ENCODE results near the gene SNTB2. TPM values are rescaled to one million over a fixed set of nuclear protein-coding genes. Genes with fewer than 3 reads are reported as not detected.

The SNTB2 gene
- total and polyA plus RNA-seq, 2 donors (not counting 1 experiment from before 2014, with no cell fraction given) = 51.8 to 63.3 TPM

- H3K79me2 ChIP-seq (ENCODE audit: control insufficient read depth, insufficient read depth, low read length) = no peaks in the 10 kb centered on the region
- no peaks in the 10 kb centered on the region for H3K27me3 ChIP-seq (ENCODE audit: control insufficient read depth, insufficient read depth, low read length)
- DNase-seq (ENCODE audit: low read depth in 2 of 2) = peak; percentile 90 to 99
- no peak overlapping the region for H3K9ac ChIP-seq (ENCODE audit: insufficient read depth, low read length)
- peak overlapping the region; percentile 26 for H3K27ac ChIP-seq (ENCODE audit: insufficient read depth, low read length)
- H2AFZ ChIP-seq (ENCODE audit: low read length) = no peak overlapping the region
- H3K4me1 ChIP-seq (ENCODE audit: control insufficient read depth, extremely low read depth, insufficient read depth, low read length) = peaks cover 11% of the 10 kb centered on the region
- no peak overlapping the region for H3K4me3 ChIP-seq (replicated peaks in 1 of 4; ENCODE audit: control extremely low read depth in 1 of 4, insufficient read depth in 1 of 4, low read depth in 3 of 4, low read length in 4 of 4)
- no peaks in the 10 kb centered on the region for H4K20me1 ChIP-seq (ENCODE audit: control insufficient read depth, extremely low read depth, insufficient read depth, low read length)
- no peaks in the 10 kb centered on the region for H3K36me3 ChIP-seq (ENCODE audit: control insufficient read depth, insufficient read depth, low read length)
- TF ChIP-seq CTCF (conservative IDR thresholded peaks at IDR 0.05 in 1 of 2, IDR thresholded peaks at IDR 0.05 in 1 of 2; ENCODE audit: low read depth in 1 of 2, low read length in 2 of 2) = no peak
- TF ChIP-seq EZH2 (IDR thresholded peaks at IDR 0.05; ENCODE audit: low read length, missing control alignments) = no peak
- H3K9me3 ChIP-seq (ENCODE audit: control insufficient read depth, insufficient read depth, low read depth, low read length) = no peaks in the 10 kb centered on the region
- peak overlapping the region; percentile 46 for H3K4me2 ChIP-seq (ENCODE audit: extremely low read depth, insufficient read depth, low read length)
Measured at GRCh38 chr16:69179328-69180010, 7.5 kb upstream of the SNTB2 start.

- Histone ChIP-seq H3K9me3 (ENCODE audit: control insufficient read depth, insufficient read depth, low read depth, low read length) (no peaks in the 10 kb centered on the region), H2AFZ (ENCODE audit: low read length) (no peak overlapping the region), H3K36me3 (ENCODE audit: control insufficient read depth, insufficient read depth, low read length) (no peaks in the 10 kb centered on the region), H3K4me3 (replicated peaks in 1 of 4; ENCODE audit: control extremely low read depth in 1 of 4, insufficient read depth in 1 of 4, low read depth in 3 of 4, low read length in 4 of 4) (no peak overlapping the region), H3K4me2 (ENCODE audit: extremely low read depth, insufficient read depth, low read length) (no peak overlapping the region), H4K20me1 (ENCODE audit: control insufficient read depth, extremely low read depth, insufficient read depth, low read length) (no peaks in the 10 kb centered on the region), H3K79me2 (ENCODE audit: control insufficient read depth, insufficient read depth, low read length) (no peaks in the 10 kb centered on the region), H3K27ac (ENCODE audit: insufficient read depth, low read length) (no peak overlapping the region), H3K9ac (ENCODE audit: insufficient read depth, low read length) (no peak overlapping the region), H3K27me3 (ENCODE audit: control insufficient read depth, insufficient read depth, low read length) (no peaks in the 10 kb centered on the region), H3K4me1 (ENCODE audit: control insufficient read depth, extremely low read depth, insufficient read depth, low read length) (peaks cover 11% of the 10 kb centered on the region)
- TF ChIP-seq CTCF (conservative IDR thresholded peaks at IDR 0.05 in 1 of 2, IDR thresholded peaks at IDR 0.05 in 1 of 2; ENCODE audit: low read depth in 1 of 2, low read length in 2 of 2) (no peak), EZH2 (IDR thresholded peaks at IDR 0.05; ENCODE audit: low read length, missing control alignments) (no peak)
- DNase-seq (ENCODE audit: low read depth in 2 of 2) = no peak
Measured at GRCh38 chr16:69180011-69180338, 7.0 kb upstream of the SNTB2 start.

- no peak overlapping the region for H3K4me3 ChIP-seq (replicated peaks in 1 of 4; ENCODE audit: control extremely low read depth in 1 of 4, insufficient read depth in 1 of 4, low read depth in 3 of 4, low read length in 4 of 4)
- no peak overlapping the region for H3K9ac ChIP-seq (ENCODE audit: insufficient read depth, low read length)
- no peaks in the 10 kb centered on the region for H3K36me3 ChIP-seq (ENCODE audit: control insufficient read depth, insufficient read depth, low read length)
- DNase-seq (ENCODE audit: low read depth in 2 of 2) = no peak
- no peak overlapping the region for H3K27ac ChIP-seq (ENCODE audit: insufficient read depth, low read length)
- peaks cover 16% of the 10 kb centered on the region for H3K4me1 ChIP-seq (ENCODE audit: control insufficient read depth, extremely low read depth, insufficient read depth, low read length)
- H3K27me3 ChIP-seq (ENCODE audit: control insufficient read depth, insufficient read depth, low read length) = no peaks in the 10 kb centered on the region
- no peak overlapping the region for H3K4me2 ChIP-seq (ENCODE audit: extremely low read depth, insufficient read depth, low read length)
- no peak overlapping the region for H2AFZ ChIP-seq (ENCODE audit: low read length)
- no peak for TF ChIP-seq EZH2 (IDR thresholded peaks at IDR 0.05; ENCODE audit: low read length, missing control alignments)
- no peaks in the 10 kb centered on the region for H3K9me3 ChIP-seq (ENCODE audit: control insufficient read depth, insufficient read depth, low read depth, low read length)
- no peaks in the 10 kb centered on the region for H4K20me1 ChIP-seq (ENCODE audit: control insufficient read depth, extremely low read depth, insufficient read depth, low read length)
- peaks cover 5% of the 10 kb centered on the region for H3K79me2 ChIP-seq (ENCODE audit: control insufficient read depth, insufficient read depth, low read length)
Measured at GRCh38 chr16:69182730-69183416, 4.1 kb upstream of the SNTB2 start.
